Kidney (tissue), 14 donors: ENCODE measurements around the gene TCF7L2. TPM values are rescaled to one million over a fixed set of nuclear protein-coding genes. Genes with fewer than 3 reads are reported as not detected.

ENCODE experiments used
- DNase-seq, 5 donors: peaks; one replicate each; pipeline ENCODE4 v3.0.0-alpha.2; 2013 to 2020
- FAIRE-seq: peaks from 2 replicates; lab custom pipeline; 2012; peaks lifted over from hg19 to GRCh38; lab: Jason Lieb, UNC
- H3K27ac ChIP-seq, 2 donors: one replicate each; pipeline ENCODE4 v1.7.0; 2013; ENCODE audit warnings: low read depth in 2 of 2, low read length in 2 of 2, inconsistent platforms in 1 of 2
- H3K27me3 ChIP-seq: one replicate; pipeline ENCODE4 v1.7.1; 2013; ENCODE audit warnings: low read length, inconsistent platforms; ENCODE audit not compliant: control insufficient read depth, insufficient read depth
- H3K36me3 ChIP-seq, 3 donors: one replicate each; pipeline versions ENCODE4 v1.7.0 to v1.7.1; 2013; ENCODE audit warnings: low read length in 3 of 3, control low read depth in 1 of 3, inconsistent platforms in 1 of 3; ENCODE audit not compliant: insufficient read depth in 3 of 3, control insufficient read depth in 2 of 3
- H3K4me1 ChIP-seq, 3 donors: one replicate each; pipeline versions ENCODE4 v1.7.0 to v1.7.1; 2013; ENCODE audit warnings: low read length in 3 of 3, inconsistent platforms in 1 of 3, low read depth in 1 of 3; ENCODE audit not compliant: control insufficient read depth in 2 of 3, insufficient read depth in 2 of 3
- H3K4me3 ChIP-seq, 3 donors: one replicate each; pipeline versions ENCODE4 v1.7.0 to v1.8.1; 2013; ENCODE audit warnings: low read length in 3 of 3, control low read depth in 1 of 3, inconsistent platforms in 1 of 3
- H3K9ac ChIP-seq, 3 donors: one replicate each; pipeline versions ENCODE4 v1.7.0 to v1.7.1; 2013; ENCODE audit warnings: low read length in 3 of 3, control low read depth in 1 of 3, inconsistent platforms in 1 of 3
- H3K9me3 ChIP-seq, 3 donors: one replicate each; pipeline versions ENCODE4 v1.7.0 to v1.7.1; 2013; ENCODE audit warnings: low read length in 3 of 3, control low read depth in 1 of 3, inconsistent platforms in 1 of 3; ENCODE audit not compliant: control insufficient read depth in 2 of 3, insufficient read depth in 1 of 3
- intact Hi-C: fragments of 100-400 bp; cut with DNase I; formaldehyde crosslinking; loops from one replicate; pipeline ENCODE4 v1.11.1; 2022
- polyA plus RNA-seq: library from polyadenylated mRNA; stranded (reverse); fragments of 350-450 nt; fragmentation: Illumina TruSeq; extraction: RNeasy Lipid Tissue Mini Kit (QIAGEN cat#74804); gene quantifications from one replicate; pipeline ENCODE4 v1.2.3, GENCODE V29; 2014; ENCODE audit warnings: low read depth, low replicate concordance; ENCODE audit not compliant: insufficient read depth
- total RNA-seq: library from RNA; stranded (reverse); fragmentation: NEBNext Ultra II Directional; extraction: Animal tissue kit (Norgen Biotek cat#: 25700); gene quantifications from one replicate; pipeline ENCODE4 v1.2.1, GENCODE V29; 2021
- TF ChIP-seq, protein P1 (sequence below): IDR thresholded peaks from 3 replicates; pipeline ENCODE4 v1.5.1; 2012; ENCODE audit warnings: mild to moderate bottlenecking, moderate library complexity, borderline replicate concordance; ENCODE audit not compliant: insufficient read depth; ENCODE audit errors: extremely low read depth
- donor health status: control.
- donor health status: control.
- donor health status: control.
- donor health status: control.
- donor health status: control.
- donor health status: DM: yes; HTN: yes; CAD: no.
- donor health status: Normal renal cell carcinoma (clear cell type).

Gene TCF7L2
- total and polyA plus RNA-seq, 2 donors from 2014 or later: 6.5 to 32.4 TPM

DNA sequence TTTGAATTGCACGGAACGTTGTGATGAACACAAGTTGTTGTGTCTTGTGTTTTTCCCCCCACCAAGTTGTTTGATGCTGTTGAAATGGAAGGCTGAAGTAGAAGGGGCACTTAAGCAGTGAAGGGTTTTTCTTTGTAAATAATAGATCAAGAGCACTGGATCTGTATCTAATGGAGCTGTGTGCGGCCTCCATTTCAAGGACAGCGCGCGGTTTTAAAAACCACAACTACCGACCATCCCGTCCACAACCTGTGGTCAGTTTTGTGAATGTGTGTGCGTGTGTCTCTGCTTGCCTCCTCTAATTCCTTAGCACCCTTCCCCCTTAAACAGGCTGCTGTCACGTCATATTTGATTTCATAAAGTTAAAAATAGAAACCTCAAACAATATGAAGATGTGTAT, 165.5 kb downstream of the TCF7L2 start:
- no peak overlapping the region for H3K4me3 ChIP-seq
- H3K4me1 ChIP-seq: peaks cover 0 to 6% (median 5%) of the 10 kb centered on the region in 3 donors
- no peak overlapping the region for H3K9ac ChIP-seq
- FAIRE-seq (no peak), DNase-seq (no peak)
- intact Hi-C loops: no loop called here
- H3K27me3 ChIP-seq: no peaks in the 10 kb centered on the region
- H3K9me3 ChIP-seq: no peaks in the 10 kb centered on the region
- H3K27ac ChIP-seq: no peak overlapping the region
- no peaks in the 10 kb centered on the region for H3K36me3 ChIP-seq
- TF ChIP-seq, protein P1, sequence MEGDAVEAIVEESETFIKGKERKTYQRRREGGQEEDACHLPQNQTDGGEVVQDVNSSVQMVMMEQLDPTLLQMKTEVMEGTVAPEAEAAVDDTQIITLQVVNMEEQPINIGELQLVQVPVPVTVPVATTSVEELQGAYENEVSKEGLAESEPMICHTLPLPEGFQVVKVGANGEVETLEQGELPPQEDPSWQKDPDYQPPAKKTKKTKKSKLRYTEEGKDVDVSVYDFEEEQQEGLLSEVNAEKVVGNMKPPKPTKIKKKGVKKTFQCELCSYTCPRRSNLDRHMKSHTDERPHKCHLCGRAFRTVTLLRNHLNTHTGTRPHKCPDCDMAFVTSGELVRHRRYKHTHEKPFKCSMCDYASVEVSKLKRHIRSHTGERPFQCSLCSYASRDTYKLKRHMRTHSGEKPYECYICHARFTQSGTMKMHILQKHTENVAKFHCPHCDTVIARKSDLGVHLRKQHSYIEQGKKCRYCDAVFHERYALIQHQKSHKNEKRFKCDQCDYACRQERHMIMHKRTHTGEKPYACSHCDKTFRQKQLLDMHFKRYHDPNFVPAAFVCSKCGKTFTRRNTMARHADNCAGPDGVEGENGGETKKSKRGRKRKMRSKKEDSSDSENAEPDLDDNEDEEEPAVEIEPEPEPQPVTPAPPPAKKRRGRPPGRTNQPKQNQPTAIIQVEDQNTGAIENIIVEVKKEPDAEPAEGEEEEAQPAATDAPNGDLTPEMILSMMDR: no peak

DNA sequence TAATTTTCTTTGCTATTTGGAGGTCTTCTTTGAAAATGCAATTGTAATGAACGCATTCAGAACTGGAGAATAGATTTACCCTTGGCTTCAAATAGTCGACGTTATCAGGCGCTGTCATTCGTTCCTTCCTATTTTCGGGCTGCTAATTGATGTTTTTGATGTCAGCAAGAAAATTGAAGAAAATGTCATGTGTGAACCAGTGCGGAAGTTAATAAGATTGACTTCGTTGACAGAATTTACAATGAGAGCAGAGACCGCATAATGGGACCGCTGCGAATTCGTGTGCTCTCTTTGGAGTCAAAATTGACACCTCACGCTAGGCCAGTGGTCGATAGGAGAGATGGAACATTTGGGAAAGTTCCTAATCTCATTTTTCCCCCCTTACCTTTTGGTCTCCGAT, 168.8 kb downstream of the TCF7L2 start:
- no peaks in the 10 kb centered on the region for H3K36me3 ChIP-seq
- intact Hi-C loops: no loop called here
- TF ChIP-seq, protein P1: no peak
- no peaks in the 10 kb centered on the region for H3K9me3 ChIP-seq
- H3K27me3 ChIP-seq: no peaks in the 10 kb centered on the region
- no peak overlapping the region for H3K4me3 ChIP-seq
- H3K9ac ChIP-seq: no peak overlapping the region
- no peaks in the 10 kb centered on the region for H3K4me1 ChIP-seq
- no peak for DNase-seq
- no peak overlapping the region for H3K27ac ChIP-seq
- FAIRE-seq: no peak

DNA sequence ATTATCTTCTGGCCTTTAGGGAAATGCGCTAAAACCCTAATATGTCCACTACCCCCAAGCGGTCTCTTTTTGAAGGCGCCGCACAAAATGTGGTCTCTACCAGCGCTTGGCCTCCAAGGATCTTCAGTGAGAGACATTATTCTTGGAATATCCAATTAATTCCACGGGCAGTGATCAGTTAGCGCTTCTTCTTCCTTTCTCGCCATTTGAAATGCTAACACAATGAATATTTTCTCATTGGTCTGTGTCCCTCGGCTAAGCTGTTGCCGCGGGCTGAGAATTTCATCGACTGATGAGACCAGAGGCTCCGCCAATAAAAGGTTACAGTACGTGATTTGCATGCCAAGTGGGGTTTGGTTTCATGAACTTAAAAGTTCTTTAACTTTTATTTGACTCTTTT, 169.8 kb downstream of the TCF7L2 start:
- Histone ChIP-seq H3K9me3 (no peaks in the 10 kb centered on the region), H3K27me3 (no peaks in the 10 kb centered on the region), H3K4me1 (no peaks in the 10 kb centered on the region), H3K36me3 (no peaks in the 10 kb centered on the region), H3K4me3 (no peak overlapping the region), H3K27ac (no peak overlapping the region), H3K9ac (no peak overlapping the region)
- intact Hi-C loops: no loop called here
- TF ChIP-seq, protein P1: no peak
- no peak for DNase-seq
- no peak for FAIRE-seq

DNA sequence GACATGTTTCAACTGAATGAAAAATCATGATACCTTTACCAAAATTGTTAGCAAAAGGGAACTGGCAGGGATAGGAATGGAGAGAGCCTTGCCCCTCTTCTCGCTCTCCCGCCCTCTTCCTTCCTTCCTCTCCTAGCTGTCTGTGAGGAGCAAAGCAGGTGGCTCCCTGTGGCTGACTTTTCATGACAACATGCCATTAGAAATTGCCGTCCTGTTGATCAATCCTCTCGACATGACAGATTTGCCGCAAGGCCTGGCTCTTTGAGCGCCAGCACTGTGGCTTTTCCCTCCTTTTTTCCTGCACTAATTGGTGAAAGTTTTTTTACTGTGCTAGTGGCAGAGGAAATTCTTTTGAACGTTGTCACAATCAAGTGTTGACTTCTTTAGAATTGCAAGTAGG, 171.1 kb downstream of the TCF7L2 start:
- H3K9me3 ChIP-seq: no peaks in the 10 kb centered on the region
- no peak for FAIRE-seq
- no peaks in the 10 kb centered on the region for H3K27me3 ChIP-seq
- no peaks in the 10 kb centered on the region for H3K36me3 ChIP-seq
- intact Hi-C loops: no loop called here
- no peaks in the 10 kb centered on the region for H3K4me1 ChIP-seq
- H3K4me3 ChIP-seq: no peak overlapping the region
- H3K9ac ChIP-seq: no peak overlapping the region
- TF ChIP-seq, protein P1: no peak
- no peak overlapping the region for H3K27ac ChIP-seq
- DNase-seq: no peak
